H9 (cell line): ENCODE results near the gene TPGS2. TPM values are rescaled to one million over a fixed set of nuclear protein-coding genes. Genes with fewer than 3 reads are reported as not detected.

ENCODE experiments used
- DNase-seq: peaks from one replicate; pipeline ENCODE4 v3.0.0-alpha.2; 2017
- H2AFZ ChIP-seq: one replicate; pipeline ENCODE4 v1.6.1; 2013; ENCODE audit warnings: mild to moderate bottlenecking, low read length, control low read depth, moderate library complexity
- H2AK5ac ChIP-seq: 2 replicates; pipeline ENCODE4 v1.6.1; 2013; ENCODE audit warnings: low read length, control low read depth, mixed read lengths; ENCODE audit not compliant: insufficient read length
- H2BK120ac ChIP-seq: one replicate; pipeline ENCODE4 v1.6.1; 2013; ENCODE audit warnings: low read depth, mild to moderate bottlenecking, low read length, control low read depth, inconsistent platforms; ENCODE audit not compliant: poor library complexity, severe bottlenecking
- H2BK12ac ChIP-seq: 2 replicates; pipeline ENCODE4 v1.6.1; 2013; ENCODE audit warnings: low read length, control low read depth, mixed read lengths, low read depth; ENCODE audit not compliant: insufficient read length
- H2BK15ac ChIP-seq: 2 replicates; pipeline ENCODE4 v1.6.1; 2013; ENCODE audit warnings: low read depth, low read length, control low read depth
- H2BK20ac ChIP-seq: one replicate; pipeline ENCODE4 v1.6.1; 2013; ENCODE audit warnings: low read depth, mild to moderate bottlenecking, low read length, control low read depth, inconsistent platforms; ENCODE audit not compliant: poor library complexity, severe bottlenecking
- H2BK5ac ChIP-seq: 2 replicates; pipeline ENCODE4 v1.6.1; 2013; ENCODE audit warnings: low read length, control low read depth, mixed read lengths; ENCODE audit not compliant: insufficient read length
- H3K14ac ChIP-seq: 2 replicates; pipeline ENCODE4 v1.6.1; 2013; ENCODE audit warnings: low read length, control low read depth; ENCODE audit not compliant: insufficient read depth
- H3K18ac ChIP-seq: 2 replicates; pipeline ENCODE4 v1.6.1; 2013; ENCODE audit warnings: low read depth, mild to moderate bottlenecking, mixed read lengths, low read length, control low read depth; ENCODE audit not compliant: insufficient read length
- H3K23ac ChIP-seq: 2 replicates; pipeline ENCODE4 v1.6.1; 2013; ENCODE audit warnings: low read length, control low read depth, mixed read lengths, low read depth; ENCODE audit not compliant: insufficient read length
- H3K23me2 ChIP-seq: 2 replicates; pipeline ENCODE4 v1.6.1; 2013; ENCODE audit warnings: low read depth, mild to moderate bottlenecking, mixed read lengths, low read length, control low read depth; ENCODE audit not compliant: insufficient read length, poor library complexity, severe bottlenecking
- H3K27ac ChIP-seq: 2 replicates; pipeline ENCODE4 v1.5.1; 2013; ENCODE audit warnings: low read length, control low read depth, mixed read lengths, low read depth; ENCODE audit not compliant: insufficient read length
- H3K27me3 ChIP-seq: 2 replicates; pipeline ENCODE4 v1.6.1; 2013; ENCODE audit warnings: low read length, control low read depth, inconsistent platforms; ENCODE audit not compliant: insufficient read depth
- H3K4ac ChIP-seq: 2 replicates; pipeline ENCODE4 v1.6.1; 2013; ENCODE audit warnings: low read depth, mild to moderate bottlenecking, control low read depth, inconsistent platforms, low read length, moderate library complexity
- H3K4me1 ChIP-seq: 2 replicates; pipeline ENCODE4 v1.6.1; 2013; ENCODE audit warnings: low read length, control low read depth, inconsistent platforms; ENCODE audit not compliant: insufficient read depth
- H3K4me2 ChIP-seq: 2 replicates; pipeline ENCODE4 v1.6.1; 2013; ENCODE audit warnings: low read length, control low read depth, mixed read lengths; ENCODE audit not compliant: insufficient read length, insufficient read depth
- H3K56ac ChIP-seq: 2 replicates; pipeline ENCODE4 v1.6.1; 2013; ENCODE audit warnings: low read depth, mild to moderate bottlenecking, mixed read lengths, low read length, control low read depth; ENCODE audit not compliant: insufficient read length
- H3K79me1 ChIP-seq: 2 replicates; pipeline ENCODE4 v1.6.1; 2013; ENCODE audit warnings: low read depth, mild to moderate bottlenecking, moderate library complexity, low read length, control low read depth, inconsistent platforms; ENCODE audit not compliant: insufficient read depth, poor library complexity, severe bottlenecking
- H3K79me2 ChIP-seq: 2 replicates; pipeline ENCODE4 v1.6.1; 2013; ENCODE audit warnings: low read length, control low read depth, inconsistent platforms; ENCODE audit not compliant: insufficient read depth
- H3K9ac ChIP-seq: 2 replicates; pipeline ENCODE4 v1.6.1; 2013; ENCODE audit warnings: low read length, control low read depth, mixed read lengths; ENCODE audit not compliant: insufficient read length; ENCODE audit errors: extremely low read depth
- H3K9me3 ChIP-seq: one replicate; pipeline ENCODE4 v1.6.1; 2013; ENCODE audit warnings: low read depth, low read length, inconsistent platforms; ENCODE audit not compliant: control insufficient read depth
- H3T11ph ChIP-seq: one replicate; pipeline ENCODE4 v1.6.1; 2013; ENCODE audit warnings: mild to moderate bottlenecking, low read length, control low read depth, inconsistent platforms
- H4K20me1 ChIP-seq: one replicate; pipeline ENCODE4 v1.6.1; 2013; ENCODE audit not compliant: control insufficient read depth, insufficient read length, insufficient read depth
- H4K5ac ChIP-seq: 2 replicates; pipeline ENCODE4 v1.6.1; 2013; ENCODE audit warnings: low read depth, mild to moderate bottlenecking, mixed read lengths, low read length, control low read depth; ENCODE audit not compliant: insufficient read length
- H4K8ac ChIP-seq: replicated peaks from 2 replicates; pipeline ENCODE4 v1.6.1; 2013; ENCODE audit warnings: low read length, control low read depth, mixed read lengths, low read depth; ENCODE audit not compliant: insufficient read length
- H4K91ac ChIP-seq: 2 replicates; pipeline ENCODE4 v1.6.1; 2013; ENCODE audit warnings: low read depth, mild to moderate bottlenecking, moderate library complexity, mixed read lengths, low read length, control low read depth; ENCODE audit not compliant: insufficient read length
- H3K27ac Mint-ChIP-seq, 3 experiments: 2 replicates in 2 of 3; 3 replicates in 1 of 3; pipeline ENCODE4 v1.8.0; 2020 to 2021; ENCODE audit warnings: mixed read lengths in 3 of 3, mild to moderate bottlenecking in 1 of 3, moderate library complexity in 1 of 3
- H3K27me3 Mint-ChIP-seq: 2 replicates; pipeline ENCODE4 v1.8.0; 2021; ENCODE audit warnings: low read depth, mild to moderate bottlenecking, moderate library complexity, mixed read lengths
- H3K36me3 Mint-ChIP-seq, 3 experiments: 2 replicates in 2 of 3; 3 replicates in 1 of 3; pipeline ENCODE4 v1.8.0; 2020 to 2021; ENCODE audit warnings: low read depth in 3 of 3, mixed read lengths in 3 of 3; ENCODE audit not compliant: insufficient read depth in 1 of 3
- H3K4me1 Mint-ChIP-seq, 2 experiments: 2 replicates each; pipeline ENCODE4 v1.8.0; 2020; ENCODE audit warnings: mixed read lengths in 2 of 2
- H3K4me3 Mint-ChIP-seq, 2 experiments: 2 replicates in 1 of 2; 3 replicates in 1 of 2; pipeline ENCODE4 v1.8.0; 2020 to 2021; ENCODE audit warnings: mild to moderate bottlenecking in 2 of 2, mixed read lengths in 2 of 2, moderate library complexity in 1 of 2
- H3K9me3 Mint-ChIP-seq, 2 experiments: 2 replicates in 1 of 2; 3 replicates in 1 of 2; pipeline ENCODE4 v1.8.0; 2020; ENCODE audit warnings: mild to moderate bottlenecking in 2 of 2, mixed read lengths in 2 of 2, moderate library complexity in 1 of 2
- WGBS: extraction: QIAGEN DNeasy Blood & Tissue Kit; methylation state at CpG from one replicate; pipeline ENCODE4 v1.1.7; 2013; ENCODE audit warnings: missing lambda C conversion rate, low lambda C conversion rate, mixed read lengths; ENCODE audit not compliant: insufficient read length; ENCODE audit errors: extremely low coverage; 5-methylcytosine and 5-hydroxymethylcytosine counted together
- total RNA-seq: library from RNA; stranded (reverse); gene quantifications from 2 replicates; pipeline ENCODE4 v1.2.1, GENCODE V29; 2021
- TF ChIP-seq, protein P1 (sequence below): fragments of 200-600 bp; sonication (generic); conservative IDR thresholded peaks from 3 replicates; pipeline ENCODE4 v1.8.0; 2021; ENCODE audit warnings: antibody characterized with exemption, mild to moderate bottlenecking

Gene TPGS2
- total RNA-seq, 1 experiment from 2014 or later: 147 TPM

GRCh38 chr18:36786686-36787085 lies 42.1 kb downstream of the TPGS2 start:
- no peak overlapping the region for H2BK120ac ChIP-seq
- no peaks in the 10 kb centered on the region for H3K27me3 ChIP-seq
- no peaks in the 10 kb centered on the region for H3K79me2 ChIP-seq
- H3T11ph ChIP-seq: no peak overlapping the region
- no peak overlapping the region for H2BK20ac ChIP-seq
- H3K27me3 Mint-ChIP-seq: no peaks in the 10 kb centered on the region
- H3K23ac ChIP-seq: no peak overlapping the region
- H3K4ac ChIP-seq: no peak overlapping the region
- no peaks in the 10 kb centered on the region for H4K20me1 ChIP-seq
- H2AFZ ChIP-seq: no peak overlapping the region
- H3K9ac ChIP-seq: no peak overlapping the region
- no peak overlapping the region for H3K4me2 ChIP-seq
- H3K14ac ChIP-seq: no peak overlapping the region
- peaks cover 17 to 23% (median 18%) of the 10 kb centered on the region in 3 experiments; a peak in 6 of 7 replicates for H3K36me3 Mint-ChIP-seq
- H2AK5ac ChIP-seq: no peak overlapping the region
- no peaks in the 10 kb centered on the region for H3K9me3 Mint-ChIP-seq
- no peak overlapping the region for H4K8ac ChIP-seq
- H3K23me2 ChIP-seq: no peaks in the 10 kb centered on the region
- H3K4me1 ChIP-seq: no peaks in the 10 kb centered on the region
- H3K4me1 Mint-ChIP-seq: peaks cover 5% of the 10 kb centered on the region in 2 experiments; a peak in 3 of 4 replicates
- H3K27ac ChIP-seq: no peak overlapping the region
- H3K79me1 ChIP-seq: no peaks in the 10 kb centered on the region
- TF ChIP-seq, protein P1, sequence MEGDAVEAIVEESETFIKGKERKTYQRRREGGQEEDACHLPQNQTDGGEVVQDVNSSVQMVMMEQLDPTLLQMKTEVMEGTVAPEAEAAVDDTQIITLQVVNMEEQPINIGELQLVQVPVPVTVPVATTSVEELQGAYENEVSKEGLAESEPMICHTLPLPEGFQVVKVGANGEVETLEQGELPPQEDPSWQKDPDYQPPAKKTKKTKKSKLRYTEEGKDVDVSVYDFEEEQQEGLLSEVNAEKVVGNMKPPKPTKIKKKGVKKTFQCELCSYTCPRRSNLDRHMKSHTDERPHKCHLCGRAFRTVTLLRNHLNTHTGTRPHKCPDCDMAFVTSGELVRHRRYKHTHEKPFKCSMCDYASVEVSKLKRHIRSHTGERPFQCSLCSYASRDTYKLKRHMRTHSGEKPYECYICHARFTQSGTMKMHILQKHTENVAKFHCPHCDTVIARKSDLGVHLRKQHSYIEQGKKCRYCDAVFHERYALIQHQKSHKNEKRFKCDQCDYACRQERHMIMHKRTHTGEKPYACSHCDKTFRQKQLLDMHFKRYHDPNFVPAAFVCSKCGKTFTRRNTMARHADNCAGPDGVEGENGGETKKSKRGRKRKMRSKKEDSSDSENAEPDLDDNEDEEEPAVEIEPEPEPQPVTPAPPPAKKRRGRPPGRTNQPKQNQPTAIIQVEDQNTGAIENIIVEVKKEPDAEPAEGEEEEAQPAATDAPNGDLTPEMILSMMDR: no peak
- H2BK12ac ChIP-seq: no peak overlapping the region
- H4K5ac ChIP-seq: no peak overlapping the region
- no peak overlapping the region for H4K91ac ChIP-seq
- no peaks in the 10 kb centered on the region for H3K9me3 ChIP-seq
- H3K56ac ChIP-seq: no peak overlapping the region
- no peak overlapping the region for H2BK5ac ChIP-seq
- H3K4me3 Mint-ChIP-seq: no peak overlapping the region
- WGBS: no CpG with 5 or more reads among the region's 4 CpGs
- H3K27ac Mint-ChIP-seq: peak overlapping the region in 2 of 3 experiments; percentile 32 to 40; a peak in 1 of 7 replicates
- H3K18ac ChIP-seq: no peak overlapping the region
- DNase-seq: no peak
- no peak overlapping the region for H2BK15ac ChIP-seq
